MCF 10A (cell line): ENCODE results near the gene NDOR1. TPM values are rescaled to one million over a fixed set of nuclear protein-coding genes. Genes with fewer than 3 reads are reported as not detected.

Experiments used
- BruUV-seq: library from RNA; stranded (reverse); fragments of 400-500 nt; replicated peaks from 2 replicates; lab custom pipeline; 2021; lab: Mats Ljungman, UMichigan
- CTCF ChIA-PET: fragments of 300-600 bp; sonication (Branson Sonifier 250); formaldehyde crosslinking; extraction: SDS; loops from one replicate; lab custom pipeline; 2021; ENCODE audit warnings: antibody characterized with exemption, inconsistent platforms; lab: Yijun Ruan, JAX
- POLR2A ChIA-PET: fragments of 300-600, 350-650 bp; sonication (Branson Sonifier 250); formaldehyde crosslinking; extraction: SDS; loops from one replicate; lab custom pipeline; 2020; ENCODE audit warnings: antibody characterized with exemption, inconsistent platforms; lab: Yijun Ruan, JAX
- DNase-seq: peaks from one replicate; pipeline ENCODE4 v3.0.0-alpha.2; 2018; ENCODE audit not compliant: unreplicated experiment
- H3K27ac Mint-ChIP-seq: one replicate; pipeline ENCODE4 v1.8.0; 2022; ENCODE audit warnings: mild to moderate bottlenecking, low read depth, mixed read lengths; ENCODE audit not compliant: unreplicated experiment
- H3K27me3 Mint-ChIP-seq: one replicate; pipeline ENCODE4 v1.8.0; 2022; ENCODE audit warnings: mixed read lengths; ENCODE audit not compliant: insufficient read depth, unreplicated experiment
- H3K36me3 Mint-ChIP-seq: one replicate; pipeline ENCODE4 v1.8.0; 2022; ENCODE audit warnings: mild to moderate bottlenecking, moderate library complexity, mixed read lengths; ENCODE audit not compliant: insufficient read depth, unreplicated experiment
- H3K4me1 Mint-ChIP-seq: one replicate; pipeline ENCODE4 v1.8.0; 2022; ENCODE audit warnings: mixed read lengths; ENCODE audit not compliant: insufficient read depth, unreplicated experiment
- H3K4me3 Mint-ChIP-seq: one replicate; pipeline ENCODE4 v1.8.0; 2022; ENCODE audit warnings: mild to moderate bottlenecking, moderate library complexity, mixed read lengths; ENCODE audit not compliant: unreplicated experiment
- H3K9me3 Mint-ChIP-seq: one replicate; pipeline ENCODE4 v1.8.0; 2022; ENCODE audit warnings: mixed read lengths; ENCODE audit not compliant: unreplicated experiment
- CTCF ChIP-seq: fragments of 200-600 bp; IDR thresholded peaks from one replicate; pipeline ENCODE4 v1.8.0; 2022; ENCODE audit warnings: antibody characterized with exemption, mild to moderate bottlenecking; ENCODE audit not compliant: unreplicated experiment
- intact Hi-C: fragments of 100-400 bp; cut with micrococcal nuclease; formaldehyde crosslinking; loops from 2 replicates; pipeline ENCODE4 v1.14.1; 2022
- total RNA-seq: library from RNA; stranded (reverse); gene quantifications from 2 replicates; pipeline ENCODE4 v1.2.3, GENCODE V29; 2022

Gene NDOR1
- total RNA-seq, 1 experiment from 2014 or later, result 18.0 TPM

- H3K27me3 Mint-ChIP-seq, result no peaks in the 10 kb centered on the region
- no peak for DNase-seq
- peaks cover 10% of the 10 kb centered on the region for H3K4me1 Mint-ChIP-seq
- ChIA-PET CTCF (no interaction called here), POLR2A (no interaction called here)
- no peaks in the 10 kb centered on the region for H3K9me3 Mint-ChIP-seq
- intact Hi-C loops, result no loop called here
- peaks cover 31% of the 10 kb centered on the region for H3K36me3 Mint-ChIP-seq
- no peak for TF ChIP-seq CTCF
- no peak overlapping the region for H3K27ac Mint-ChIP-seq
- BruUV-seq, result no TSS peak
- no peak overlapping the region for H3K4me3 Mint-ChIP-seq
Observed at GRCh38 chr9:137185921-137186320, 19.6 kb upstream of the NDOR1 start.

DNA sequence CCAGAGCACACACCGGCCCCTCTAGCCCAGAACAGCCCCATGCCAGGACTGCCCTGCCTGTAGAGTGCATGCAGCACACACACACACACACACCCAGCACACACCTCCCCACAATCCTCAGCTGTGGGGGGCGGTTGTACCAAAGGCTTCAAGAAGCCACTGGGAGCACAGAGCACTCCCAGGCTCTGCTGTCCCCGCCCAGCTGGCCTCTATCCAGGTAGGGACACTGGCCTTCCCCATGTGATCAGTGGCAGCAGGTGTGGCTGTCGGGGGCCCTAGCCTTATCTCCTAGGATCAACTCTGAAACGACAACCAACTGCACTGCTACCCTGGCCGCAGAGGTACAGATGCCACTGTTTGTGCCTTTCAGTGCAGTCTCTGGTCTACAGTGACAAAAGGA is 19.1 kb upstream of the NDOR1 start:
- Mint-ChIP-seq H3K4me3 (peak overlapping the region; percentile 94), H3K27ac (no peak overlapping the region), H3K4me1 (peaks cover 10% of the 10 kb centered on the region), H3K27me3 (no peaks in the 10 kb centered on the region), H3K36me3 (peaks cover 34% of the 10 kb centered on the region), H3K9me3 (no peaks in the 10 kb centered on the region)
- intact Hi-C loops, result no loop called here
- no peak for DNase-seq
- TF ChIP-seq CTCF, result no peak
- ChIA-PET POLR2A (interaction anchor here (3.7 kb wide), 1 partner anchor 56 kb away, joined by 41 read pairs; no protein-coding TSS in a partner anchor), CTCF (interaction anchor here (0.5 kb wide), 1 partner anchor 51 kb away, joined by 3 read pairs; no protein-coding TSS in a partner anchor)
- no TSS peak for BruUV-seq

- H3K36me3 Mint-ChIP-seq, result peaks cover 31% of the 10 kb centered on the region
- peak overlapping the region; percentile 94 for H3K4me3 Mint-ChIP-seq
- BruUV-seq, result no TSS peak
Observed at GRCh38 chr9:137187386-137187785, 18.1 kb upstream of the NDOR1 start.

More at GRCh38 chr9:137187386-137187785, 18.1 kb upstream of the NDOR1 start:
- H3K27me3 Mint-ChIP-seq, result no peaks in the 10 kb centered on the region
- peak overlapping the region; percentile 95 for H3K27ac Mint-ChIP-seq
- H3K4me1 Mint-ChIP-seq, result peaks cover 10% of the 10 kb centered on the region
- ChIA-PET POLR2A (interaction anchor here (0.6 to 3.7 kb wide), 15 partner anchors 11 to 125 kb away, joined by 3 to 57 read pairs (median 7); partner anchors contain the start of genes CYSRT1, GRIN1, MAN1B1 and NDOR1), CTCF (interaction anchor here (1.1 to 2.4 kb wide), 3 partner anchors 18 to 65 kb away, joined by 3 to 9 read pairs (median 3); partner anchors contain the start of genes NDOR1 and TMEM203)
- intact Hi-C loops, result no loop called here
- H3K9me3 Mint-ChIP-seq, result no peaks in the 10 kb centered on the region
- TF ChIP-seq CTCF, result no peak
- no peak for DNase-seq
